Measurements from ENCODE around the gene EYS. TPM values are rescaled to one million over a fixed set of nuclear protein-coding genes. Genes with fewer than 3 reads are reported as not detected.
"Not testable (repeated sequence)": the region's sequence is repeated elsewhere in the genome, so short reads cannot be mapped to it uniquely, and the experiment has no call there.

The EYS gene
- total and polyA plus RNA-seq, 5 donors from 2014 or later, result 0.03 to 0.09 (median 0.05) TPM; not detected in 1

GRCh38 chr6:65569056-65569455, 138.0 kb downstream of the EYS start:
- not testable (repeated sequence) for H3K36me3 Mint-ChIP-seq; H3K4me1 Mint-ChIP-seq; H3K4me3 ChIP-seq (ENCODE audit: low read depth, low read length); H3K27me3 Mint-ChIP-seq; H3K4me3 Mint-ChIP-seq; H3K27ac ChIP-seq (ENCODE audit: insufficient read depth, low read length, poor library complexity, severe bottlenecking); H3K27ac Mint-ChIP-seq; H3K4me1 ChIP-seq (ENCODE audit: control insufficient read depth, insufficient read depth, low read length, poor library complexity, severe bottlenecking); DNase-seq; H3K27me3 ChIP-seq (ENCODE audit: control insufficient read depth, insufficient read depth, low read length); H3K36me3 ChIP-seq (ENCODE audit: control insufficient read depth, insufficient read depth, low read length); ATAC-seq (ENCODE audit: low read depth in 2 of 2); H3K9me3 ChIP-seq (ENCODE audit: control insufficient read depth in 2 of 2, low read length in 2 of 2)
- peaks cover 0 to 18% (median 7%) of the 10 kb centered on the region in 7 donors for H3K9me3 Mint-ChIP-seq

- H3K27ac ChIP-seq (ENCODE audit: insufficient read depth, low read length, poor library complexity, severe bottlenecking), result no peak overlapping the region
- H3K4me1 Mint-ChIP-seq, result no peaks in the 10 kb centered on the region
Measured at GRCh38 chr6:65566117-65566516, 140.9 kb downstream of the EYS start.

GRCh38 chr6:65558071-65558470, 149.0 kb downstream of the EYS start:
- H3K36me3 ChIP-seq (ENCODE audit: control insufficient read depth, insufficient read depth, low read length), result no peaks in the 10 kb centered on the region
- no peaks in the 10 kb centered on the region for H3K4me1 Mint-ChIP-seq
- no peak overlapping the region for H3K27ac Mint-ChIP-seq
- no peaks in the 10 kb centered on the region for H3K9me3 ChIP-seq (ENCODE audit: control insufficient read depth in 2 of 2, low read length in 2 of 2)
- no peak overlapping the region for H3K27ac ChIP-seq (ENCODE audit: insufficient read depth, low read length, poor library complexity, severe bottlenecking)
- ATAC-seq (ENCODE audit: low read depth in 2 of 2), result no peak
- no peaks in the 10 kb centered on the region for H3K4me1 ChIP-seq (ENCODE audit: control insufficient read depth, insufficient read depth, low read length, poor library complexity, severe bottlenecking)
- peaks cover 0 to 10% (median 3%) of the 10 kb centered on the region in 7 donors for H3K9me3 Mint-ChIP-seq
- no peak for DNase-seq
- H3K36me3 Mint-ChIP-seq, result no peaks in the 10 kb centered on the region
- H3K4me3 Mint-ChIP-seq, result no peak overlapping the region
- no peaks in the 10 kb centered on the region for H3K27me3 ChIP-seq (ENCODE audit: control insufficient read depth, insufficient read depth, low read length)
- H3K27me3 Mint-ChIP-seq, result no peaks in the 10 kb centered on the region
- H3K4me3 ChIP-seq (ENCODE audit: low read depth, low read length), result no peak overlapping the region

More at GRCh38 chr6:65566117-65566516, 140.9 kb downstream of the EYS start:
- H3K27me3 Mint-ChIP-seq, result no peaks in the 10 kb centered on the region
- Histone ChIP-seq H3K4me3 (ENCODE audit: low read depth, low read length) (no peak overlapping the region), H3K27me3 (ENCODE audit: control insufficient read depth, insufficient read depth, low read length) (no peaks in the 10 kb centered on the region), H3K4me1 (ENCODE audit: control insufficient read depth, insufficient read depth, low read length, poor library complexity, severe bottlenecking) (no peaks in the 10 kb centered on the region), H3K36me3 (ENCODE audit: control insufficient read depth, insufficient read depth, low read length) (no peaks in the 10 kb centered on the region), H3K9me3 (ENCODE audit: control insufficient read depth in 2 of 2, low read length in 2 of 2) (no peaks in the 10 kb centered on the region)
- H3K9me3 Mint-ChIP-seq, result peaks cover 0 to 23% (median 7%) of the 10 kb centered on the region in 7 donors
- no peak overlapping the region for H3K27ac Mint-ChIP-seq
- ATAC-seq (ENCODE audit: low read depth in 2 of 2) (no peak), DNase-seq (no peak)
- H3K4me3 Mint-ChIP-seq, result no peak overlapping the region
- no peaks in the 10 kb centered on the region for H3K36me3 Mint-ChIP-seq

- ATAC-seq (ENCODE audit: low read depth in 2 of 2) (no peak), DNase-seq (no peak)
- no peak overlapping the region for H3K4me3 ChIP-seq (ENCODE audit: low read depth, low read length)
- no peak overlapping the region for H3K4me3 Mint-ChIP-seq
- no peak overlapping the region for H3K27ac Mint-ChIP-seq
- H3K27me3 ChIP-seq (ENCODE audit: control insufficient read depth, insufficient read depth, low read length), result no peaks in the 10 kb centered on the region
- no peaks in the 10 kb centered on the region for H3K4me1 Mint-ChIP-seq
- no peaks in the 10 kb centered on the region for H3K9me3 ChIP-seq (ENCODE audit: control insufficient read depth in 2 of 2, low read length in 2 of 2)
- no peak overlapping the region for H3K27ac ChIP-seq (ENCODE audit: insufficient read depth, low read length, poor library complexity, severe bottlenecking)
- H3K9me3 Mint-ChIP-seq, result peaks cover 0 to 10% (median 3%) of the 10 kb centered on the region in 7 donors
- no peaks in the 10 kb centered on the region for H3K27me3 Mint-ChIP-seq
- no peaks in the 10 kb centered on the region for H3K4me1 ChIP-seq (ENCODE audit: control insufficient read depth, insufficient read depth, low read length, poor library complexity, severe bottlenecking)
- H3K36me3 ChIP-seq (ENCODE audit: control insufficient read depth, insufficient read depth, low read length), result no peaks in the 10 kb centered on the region
- no peaks in the 10 kb centered on the region for H3K36me3 Mint-ChIP-seq
Measured at GRCh38 chr6:65557224-65557623, 149.8 kb downstream of the EYS start.

- no peak overlapping the region for H3K4me3 Mint-ChIP-seq
- H3K9me3 ChIP-seq (ENCODE audit: control insufficient read depth in 2 of 2, low read length in 2 of 2), result peaks cover 0 to 3% of the 10 kb centered on the region in 2 experiments
- no peaks in the 10 kb centered on the region for H3K36me3 Mint-ChIP-seq
- no peak for DNase-seq
- no peak overlapping the region for H3K27ac Mint-ChIP-seq
- H3K4me1 Mint-ChIP-seq, result no peaks in the 10 kb centered on the region
- H3K4me3 ChIP-seq (ENCODE audit: low read depth, low read length), result no peak overlapping the region
- ATAC-seq (ENCODE audit: low read depth in 2 of 2), result no peak
- no peaks in the 10 kb centered on the region for H3K27me3 Mint-ChIP-seq
- H3K27me3 ChIP-seq (ENCODE audit: control insufficient read depth, insufficient read depth, low read length), result no peaks in the 10 kb centered on the region
- H3K36me3 ChIP-seq (ENCODE audit: control insufficient read depth, insufficient read depth, low read length), result no peaks in the 10 kb centered on the region
- no peaks in the 10 kb centered on the region for H3K4me1 ChIP-seq (ENCODE audit: control insufficient read depth, insufficient read depth, low read length, poor library complexity, severe bottlenecking)
- H3K27ac ChIP-seq (ENCODE audit: insufficient read depth, low read length, poor library complexity, severe bottlenecking), result no peak overlapping the region
- peaks cover 0 to 8% (median 4%) of the 10 kb centered on the region in 7 donors for H3K9me3 Mint-ChIP-seq
Measured at GRCh38 chr6:65546894-65547293, 160.1 kb downstream of the EYS start.

GRCh38 chr6:65545920-65546319, 161.1 kb downstream of the EYS start:
- Mint-ChIP-seq H3K4me3 (no peak overlapping the region), H3K4me1 (no peaks in the 10 kb centered on the region), H3K27ac (no peak overlapping the region), H3K27me3 (no peaks in the 10 kb centered on the region), H3K36me3 (no peaks in the 10 kb centered on the region), H3K9me3 (peaks cover 0 to 8% (median 4%) of the 10 kb centered on the region in 7 donors)
- H3K9me3 ChIP-seq (ENCODE audit: control insufficient read depth in 2 of 2, low read length in 2 of 2), result peaks cover 0 to 3% of the 10 kb centered on the region in 2 experiments
- DNase-seq (no peak), ATAC-seq (ENCODE audit: low read depth in 2 of 2) (no peak)
- H3K27me3 ChIP-seq (ENCODE audit: control insufficient read depth, insufficient read depth, low read length), result no peaks in the 10 kb centered on the region
- no peak overlapping the region for H3K4me3 ChIP-seq (ENCODE audit: low read depth, low read length)
- H3K27ac ChIP-seq (ENCODE audit: insufficient read depth, low read length, poor library complexity, severe bottlenecking), result no peak overlapping the region
- no peaks in the 10 kb centered on the region for H3K4me1 ChIP-seq (ENCODE audit: control insufficient read depth, insufficient read depth, low read length, poor library complexity, severe bottlenecking)
- H3K36me3 ChIP-seq (ENCODE audit: control insufficient read depth, insufficient read depth, low read length), result no peaks in the 10 kb centered on the region

- Mint-ChIP-seq H3K27me3 (no peaks in the 10 kb centered on the region), H3K9me3 (peaks cover 0 to 20% (median 6%) of the 10 kb centered on the region in 7 donors), H3K4me1 (no peaks in the 10 kb centered on the region), H3K36me3 (no peaks in the 10 kb centered on the region), H3K27ac (no peak overlapping the region), H3K4me3 (no peak overlapping the region)
- H3K27ac ChIP-seq (ENCODE audit: insufficient read depth, low read length, poor library complexity, severe bottlenecking), result no peak overlapping the region
- H3K9me3 ChIP-seq (ENCODE audit: control insufficient read depth in 2 of 2, low read length in 2 of 2), result peaks cover 0 to 4% of the 10 kb centered on the region in 2 experiments
- no peak overlapping the region for H3K4me3 ChIP-seq (ENCODE audit: low read depth, low read length)
- DNase-seq (no peak), ATAC-seq (ENCODE audit: low read depth in 2 of 2) (no peak)
- H3K27me3 ChIP-seq (ENCODE audit: control insufficient read depth, insufficient read depth, low read length), result no peaks in the 10 kb centered on the region
- H3K4me1 ChIP-seq (ENCODE audit: control insufficient read depth, insufficient read depth, low read length, poor library complexity, severe bottlenecking), result no peaks in the 10 kb centered on the region
- H3K36me3 ChIP-seq (ENCODE audit: control insufficient read depth, insufficient read depth, low read length), result no peaks in the 10 kb centered on the region
Measured at GRCh38 chr6:65538644-65539043, 168.4 kb downstream of the EYS start.

- Mint-ChIP-seq H3K4me1 (no peaks in the 10 kb centered on the region), H3K4me3 (no peak overlapping the region), H3K36me3 (no peaks in the 10 kb centered on the region), H3K9me3 (peaks cover 0 to 18% (median 8%) of the 10 kb centered on the region in 7 donors), H3K27me3 (no peaks in the 10 kb centered on the region), H3K27ac (no peak overlapping the region)
- Histone ChIP-seq H3K27ac (ENCODE audit: insufficient read depth, low read length, poor library complexity, severe bottlenecking) (no peak overlapping the region), H3K4me3 (ENCODE audit: low read depth, low read length) (no peak overlapping the region), H3K4me1 (ENCODE audit: control insufficient read depth, insufficient read depth, low read length, poor library complexity, severe bottlenecking) (no peaks in the 10 kb centered on the region), H3K27me3 (ENCODE audit: control insufficient read depth, insufficient read depth, low read length) (no peaks in the 10 kb centered on the region), H3K9me3 (ENCODE audit: control insufficient read depth in 2 of 2, low read length in 2 of 2) (peaks cover 0 to 4% of the 10 kb centered on the region in 2 experiments), H3K36me3 (ENCODE audit: control insufficient read depth, insufficient read depth, low read length) (no peaks in the 10 kb centered on the region)
- ATAC-seq (ENCODE audit: low read depth in 2 of 2) (no peak), DNase-seq (no peak)
Measured at GRCh38 chr6:65537600-65537999, 169.4 kb downstream of the EYS start.
